Esophagus (tissue), 2 donors: ENCODE data around the gene CCDC88A. TPM values are rescaled to one million over a fixed set of nuclear protein-coding genes. Genes with fewer than 3 reads are reported as not detected.
"Not testable (repeated sequence)": the region's sequence is repeated elsewhere in the genome, so short reads cannot be mapped to it uniquely, and the experiment has no call there.

Experiments used
- H3K27ac ChIP-seq, 2 donors: one replicate each; pipeline ENCODE4 v1.5.1; 2013; ENCODE audit warnings: low read depth in 2 of 2, mild to moderate bottlenecking in 2 of 2, inconsistent platforms in 1 of 2, low read length in 1 of 2, moderate library complexity in 1 of 2
- H3K27me3 ChIP-seq, 2 donors: one replicate each; pipeline ENCODE4 v1.6.1; 2013; ENCODE audit warnings: low read length in 2 of 2, control low read depth in 1 of 2, mild to moderate bottlenecking in 1 of 2; ENCODE audit not compliant: insufficient read depth in 2 of 2, control insufficient read depth in 1 of 2
- H3K36me3 ChIP-seq, 2 donors: one replicate each; pipeline ENCODE4 v1.6.1; 2013; ENCODE audit warnings: low read length in 1 of 2; ENCODE audit not compliant: control insufficient read depth in 2 of 2, insufficient read depth in 2 of 2
- H3K4me1 ChIP-seq, 2 donors: one replicate each; pipeline ENCODE4 v1.6.1; 2013; ENCODE audit warnings: low read length in 1 of 2; ENCODE audit not compliant: control insufficient read depth in 2 of 2, insufficient read depth in 2 of 2
- H3K4me3 ChIP-seq, 2 donors: one replicate each; pipeline ENCODE4 v1.5.1; 2013; ENCODE audit warnings: low read length in 2 of 2, mild to moderate bottlenecking in 2 of 2, low read depth in 1 of 2, moderate library complexity in 1 of 2
- H3K9me3 ChIP-seq, 2 donors: one replicate each; pipeline ENCODE4 v1.6.1; 2013; ENCODE audit warnings: mild to moderate bottlenecking in 2 of 2, low read depth in 1 of 2, low read length in 1 of 2, moderate library complexity in 1 of 2; ENCODE audit not compliant: control insufficient read depth in 2 of 2, insufficient read depth in 1 of 2
- WGBS, 2 donors: extraction: QIAGEN DNeasy Blood & Tissue Kit; methylation state at CpG; one replicate each; pipeline ENCODE4 v1.1.7; 2013; 5-methylcytosine and 5-hydroxymethylcytosine counted together
- polyA plus RNA-seq, 2 donors: library from polyadenylated mRNA; stranded (reverse); fragments of 200-250 nt; gene quantifications; one replicate each; pipeline ENCODE4 v1.2.3, GENCODE V29; 2013
- donor health status: healthy with polysubstance abuse.
- donor health status: Bipolar disorder and iron deficiency.

CCDC88A gene, protein sequence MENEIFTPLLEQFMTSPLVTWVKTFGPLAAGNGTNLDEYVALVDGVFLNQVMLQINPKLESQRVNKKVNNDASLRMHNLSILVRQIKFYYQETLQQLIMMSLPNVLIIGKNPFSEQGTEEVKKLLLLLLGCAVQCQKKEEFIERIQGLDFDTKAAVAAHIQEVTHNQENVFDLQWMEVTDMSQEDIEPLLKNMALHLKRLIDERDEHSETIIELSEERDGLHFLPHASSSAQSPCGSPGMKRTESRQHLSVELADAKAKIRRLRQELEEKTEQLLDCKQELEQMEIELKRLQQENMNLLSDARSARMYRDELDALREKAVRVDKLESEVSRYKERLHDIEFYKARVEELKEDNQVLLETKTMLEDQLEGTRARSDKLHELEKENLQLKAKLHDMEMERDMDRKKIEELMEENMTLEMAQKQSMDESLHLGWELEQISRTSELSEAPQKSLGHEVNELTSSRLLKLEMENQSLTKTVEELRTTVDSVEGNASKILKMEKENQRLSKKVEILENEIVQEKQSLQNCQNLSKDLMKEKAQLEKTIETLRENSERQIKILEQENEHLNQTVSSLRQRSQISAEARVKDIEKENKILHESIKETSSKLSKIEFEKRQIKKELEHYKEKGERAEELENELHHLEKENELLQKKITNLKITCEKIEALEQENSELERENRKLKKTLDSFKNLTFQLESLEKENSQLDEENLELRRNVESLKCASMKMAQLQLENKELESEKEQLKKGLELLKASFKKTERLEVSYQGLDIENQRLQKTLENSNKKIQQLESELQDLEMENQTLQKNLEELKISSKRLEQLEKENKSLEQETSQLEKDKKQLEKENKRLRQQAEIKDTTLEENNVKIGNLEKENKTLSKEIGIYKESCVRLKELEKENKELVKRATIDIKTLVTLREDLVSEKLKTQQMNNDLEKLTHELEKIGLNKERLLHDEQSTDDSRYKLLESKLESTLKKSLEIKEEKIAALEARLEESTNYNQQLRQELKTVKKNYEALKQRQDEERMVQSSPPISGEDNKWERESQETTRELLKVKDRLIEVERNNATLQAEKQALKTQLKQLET (N-terminal part only)
- 1 to 10 TPM; 3.3 to 7.0 TPM for polyA plus RNA-seq

DNA sequence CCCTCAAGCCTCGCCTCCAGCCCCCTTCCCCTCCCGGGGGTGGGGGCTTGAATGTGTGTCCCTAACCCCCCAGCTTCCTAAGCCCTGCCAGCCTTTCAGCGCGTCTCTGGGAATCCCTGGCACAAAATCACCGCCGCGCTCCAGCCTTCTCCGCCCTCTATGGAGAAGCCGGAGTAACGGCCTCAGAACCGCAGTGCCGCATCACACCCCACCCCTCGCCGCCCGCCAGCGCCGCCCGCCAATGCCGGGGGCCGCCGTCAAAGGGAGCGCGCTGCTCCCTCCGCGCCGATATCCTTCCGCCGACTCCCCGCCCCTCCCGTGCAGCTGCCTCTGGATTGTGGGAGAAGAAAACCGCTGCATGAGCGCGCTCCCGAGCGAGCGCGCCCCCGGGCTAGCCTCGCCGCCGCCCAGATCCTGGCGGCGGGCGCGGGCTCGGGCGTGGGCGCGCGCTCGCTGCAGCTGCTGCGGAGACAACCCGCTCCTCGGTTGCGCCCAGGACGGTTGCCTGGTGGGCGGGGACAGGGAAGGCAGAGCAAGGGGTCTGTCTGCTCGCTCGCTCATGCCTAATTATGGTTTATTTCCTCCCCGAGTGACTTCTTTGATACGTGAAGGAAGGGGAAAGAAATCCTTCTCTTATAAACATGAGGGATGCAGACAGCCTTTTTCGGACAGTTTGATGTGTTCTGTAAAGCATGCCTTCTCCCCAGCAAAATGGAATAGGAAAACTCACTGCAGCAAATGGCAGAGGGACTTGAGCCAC, at the start of gene CCDC88A:
TSS of gene CCDC88A (minus strand) at position 178 of the 760 bp plus-strand sequence. CDS start 777 bp downstream, outside the sequence.
- H3K4me3 ChIP-seq = peak within 1 kb of the TSS; percentile 69 to 93
- 0 to 1% methylated on average over 56 to 62 of the region's 62 CpGs for WGBS, 2 donors
- H3K4me1 ChIP-seq = no peaks in the 10 kb centered on the region
- no peaks in the 10 kb centered on the region for H3K36me3 ChIP-seq
- peak within 1 kb of the TSS; percentile 89 to 91 for H3K27ac ChIP-seq
- no peaks in the 10 kb centered on the region for H3K27me3 ChIP-seq
- no peaks in the 10 kb centered on the region for H3K9me3 ChIP-seq

- no peaks in the 10 kb centered on the region for H3K36me3 ChIP-seq
- no peak overlapping the region for H3K27ac ChIP-seq
- no peaks in the 10 kb centered on the region for H3K4me1 ChIP-seq
- no peak overlapping the region for H3K4me3 ChIP-seq
- 74 to 81% methylated on average over 2 of the region's 2 CpGs for WGBS, 2 donors
- H3K9me3 ChIP-seq = peaks cover 0 to 4% of the 10 kb centered on the region in 2 donors
- H3K27me3 ChIP-seq = no peaks in the 10 kb centered on the region
Observed at GRCh38 chr2:55461679-55462078, 42.0 kb upstream of the CCDC88A start.

- Histone ChIP-seq H3K27me3 (no peaks in the 10 kb centered on the region), H3K36me3 (no peaks in the 10 kb centered on the region), H3K4me1 (no peaks in the 10 kb centered on the region), H3K27ac (no peak overlapping the region), H3K9me3 (peaks cover 0 to 4% of the 10 kb centered on the region in 2 donors), H3K4me3 (no peak overlapping the region)
- 61 to 67% methylated on average over 3 of the region's 3 CpGs for WGBS, 2 donors
Observed at GRCh38 chr2:55460562-55460961, 40.9 kb upstream of the CCDC88A start.

DNA sequence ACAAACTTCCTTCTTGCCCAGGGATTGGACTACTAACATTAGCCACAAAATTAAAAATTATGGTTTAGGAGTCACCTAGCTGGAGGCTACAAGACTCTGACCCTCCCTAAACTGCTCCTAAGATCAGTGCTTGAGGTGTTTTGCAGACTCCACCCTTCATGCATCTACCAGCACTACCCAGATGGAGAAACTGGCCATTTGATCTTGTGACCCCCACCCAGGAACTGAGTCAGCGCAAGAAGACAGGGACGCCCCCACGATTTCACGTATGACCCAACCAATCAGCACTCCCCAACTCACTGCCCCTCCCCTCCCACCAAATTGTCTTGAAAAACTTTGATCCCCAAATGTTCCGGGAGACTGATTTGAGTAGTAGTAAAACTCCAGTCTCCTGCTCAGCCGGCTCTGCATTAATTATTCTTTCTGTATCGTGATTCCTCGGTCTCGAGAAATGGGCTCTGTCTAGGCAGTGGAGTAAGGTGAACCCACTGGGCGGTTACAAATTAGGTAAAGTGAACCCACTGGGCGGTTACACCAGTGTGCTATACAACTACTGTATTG, 40.1 kb upstream of the CCDC88A start:
- Histone ChIP-seq H3K4me3 (no peak overlapping the region), H3K36me3 (no peaks in the 10 kb centered on the region), H3K9me3 (peaks cover 0 to 4% of the 10 kb centered on the region in 2 donors), H3K27me3 (no peaks in the 10 kb centered on the region), H3K4me1 (no peaks in the 10 kb centered on the region), H3K27ac (no peak overlapping the region)
- WGBS, 2 donors = 91% methylated on average over 11 of the region's 11 CpGs

GRCh38 chr2:55459279-55459678, 39.6 kb upstream of the CCDC88A start:
- Histone ChIP-seq H3K36me3 (no peaks in the 10 kb centered on the region), H3K4me1 (no peaks in the 10 kb centered on the region), H3K4me3 (no peak overlapping the region), H3K9me3 (peaks cover 0 to 4% of the 10 kb centered on the region in 2 donors), H3K27ac (no peak overlapping the region), H3K27me3 (no peaks in the 10 kb centered on the region)
- WGBS, 2 donors = 76 to 77% methylated on average over 3 of the region's 3 CpGs

DNA sequence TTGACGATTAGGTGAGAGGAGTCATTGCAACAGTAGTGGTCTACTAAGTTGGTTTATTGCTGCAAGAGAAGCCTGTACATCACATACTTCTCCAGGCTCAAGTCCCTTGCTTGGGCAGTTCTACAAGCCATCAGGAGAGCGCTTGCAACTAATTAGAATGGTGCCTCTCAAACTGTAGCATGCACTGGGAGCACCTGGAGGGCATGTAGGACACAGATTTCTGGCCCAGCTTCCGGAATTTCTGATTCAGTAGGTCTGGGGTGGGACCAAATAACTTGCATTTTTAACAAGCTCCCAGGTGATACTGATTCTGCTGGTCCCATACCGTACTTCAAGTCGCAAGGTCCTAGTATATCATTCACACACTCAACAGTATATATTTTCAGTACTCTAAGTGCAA, 34.5 kb upstream of the CCDC88A start:
- no peak overlapping the region for H3K4me3 ChIP-seq
- no peak overlapping the region for H3K27ac ChIP-seq
- H3K9me3 ChIP-seq = no peaks in the 10 kb centered on the region
- H3K27me3 ChIP-seq = no peaks in the 10 kb centered on the region
- H3K36me3 ChIP-seq = no peaks in the 10 kb centered on the region
- 88 to 90% methylated on average over 5 of the region's 5 CpGs for WGBS, 2 donors
- no peaks in the 10 kb centered on the region for H3K4me1 ChIP-seq

- Histone ChIP-seq H3K27ac (no peak overlapping the region), H3K9me3 (no peaks in the 10 kb centered on the region), H3K27me3 (no peaks in the 10 kb centered on the region), H3K4me1 (no peaks in the 10 kb centered on the region), H3K36me3 (no peaks in the 10 kb centered on the region), H3K4me3 (no peak overlapping the region)
- WGBS, 2 donors = 69 to 78% methylated on average over 2 of the region's 2 CpGs
Observed at GRCh38 chr2:55452879-55453278, 33.2 kb upstream of the CCDC88A start.

DNA sequence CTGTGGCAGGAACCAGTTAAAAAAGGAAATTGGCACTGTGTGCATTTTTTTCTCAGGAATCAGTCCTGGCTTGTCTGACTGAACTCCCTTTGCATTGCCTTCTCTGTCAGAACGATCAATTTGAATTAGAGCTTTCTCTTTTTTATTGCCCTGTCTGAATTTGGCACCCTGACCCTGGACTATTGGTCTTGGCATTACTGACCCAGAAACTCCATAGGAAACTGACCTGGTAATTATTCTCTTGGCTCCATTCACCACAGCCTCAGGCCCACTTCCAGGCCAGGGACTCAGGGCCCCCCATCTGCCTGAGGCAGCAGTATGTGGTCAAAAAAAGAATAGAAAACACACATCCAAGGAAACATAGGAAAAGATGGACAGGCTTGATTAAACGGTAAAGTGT, 32.0 kb upstream of the CCDC88A start:
- Histone ChIP-seq H3K36me3 (no peaks in the 10 kb centered on the region), H3K27me3 (no peaks in the 10 kb centered on the region), H3K9me3 (no peaks in the 10 kb centered on the region), H3K4me1 (no peaks in the 10 kb centered on the region), H3K4me3 (no peak overlapping the region), H3K27ac (no peak overlapping the region)
- WGBS, 2 donors = 54 to 55% methylated on average over 2 of the region's 2 CpGs

DNA sequence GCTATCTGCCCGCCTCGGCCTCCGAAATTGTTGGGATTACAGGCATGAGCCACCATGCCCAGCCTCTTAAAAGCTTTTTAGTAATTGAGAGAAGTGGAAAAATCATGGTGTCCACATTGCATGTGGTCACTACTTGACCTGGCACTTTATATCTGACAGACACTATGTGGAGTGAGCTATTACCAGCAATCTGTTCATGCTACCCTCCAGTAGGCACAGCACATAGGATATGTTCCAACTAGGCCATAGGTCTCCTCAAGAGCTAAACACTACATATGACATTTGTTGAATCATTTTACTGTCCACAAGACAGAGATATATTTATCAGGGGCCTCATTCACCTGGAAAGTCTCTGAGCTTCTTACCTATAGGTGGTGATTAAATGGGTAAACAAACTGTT, 30.4 kb upstream of the CCDC88A start:
- WGBS, 2 donors = 92 to 99% methylated on average over 3 of the region's 3 CpGs
- not testable (repeated sequence) for H3K27ac ChIP-seq, H3K4me1 ChIP-seq, H3K4me3 ChIP-seq, H3K36me3 ChIP-seq, H3K27me3 ChIP-seq, H3K9me3 ChIP-seq
